WTC11 (cell line): ENCODE measurements around the gene RIOK1. TPM values are rescaled to one million over a fixed set of nuclear protein-coding genes. Genes with fewer than 3 reads are reported as not detected.
A peak's percentile ranks its signal among the peaks of the same experiment; 100 is the strongest.

ENCODE experiments used
- ATAC-seq: fragments of 200-7000 bp; cut with Tn5 transposase; 2 replicates; pipeline ENCODE4 v1.10.0; 2021; ENCODE audit warnings: mild to moderate bottlenecking, moderate library complexity
- CTCF ChIA-PET: fragments of 300-600 bp; sonication (Branson Sonifier 250); formaldehyde crosslinking; loops from one replicate; lab custom pipeline; 2021; ENCODE audit warnings: antibody characterized with exemption; lab: Charles Lee
- POLR2A ChIA-PET: fragments of 350-600 bp; sonication (Branson Sonifier 250); formaldehyde crosslinking; loops from one replicate; lab custom pipeline; 2021; ENCODE audit warnings: antibody characterized with exemption; lab: Charles Lee
- DNase-seq: peaks from one replicate; pipeline ENCODE4 v3.0.0; 2021; ENCODE audit warnings: low spot score
- H3K27ac Mint-ChIP-seq: 2 replicates; pipeline ENCODE4 v1.8.0; 2021; ENCODE audit warnings: mixed read lengths
- H3K27me3 Mint-ChIP-seq: 2 replicates; pipeline ENCODE4 v1.8.0; 2021; ENCODE audit warnings: low read depth, mild to moderate bottlenecking, moderate library complexity, mixed read lengths
- H3K36me3 Mint-ChIP-seq: 2 replicates; pipeline ENCODE4 v1.8.0; 2021; ENCODE audit warnings: mixed read lengths
- H3K4me1 Mint-ChIP-seq: 2 replicates; pipeline ENCODE4 v1.8.0; 2022; ENCODE audit warnings: mixed read lengths
- H3K4me3 Mint-ChIP-seq: 2 replicates; pipeline ENCODE4 v1.8.0; 2021; ENCODE audit warnings: mild to moderate bottlenecking, moderate library complexity, mixed read lengths
- H3K9me3 Mint-ChIP-seq: 2 replicates; pipeline ENCODE4 v1.8.0; 2021; ENCODE audit warnings: mixed read lengths
- ATF1 ChIP-seq: sonication (generic); formaldehyde crosslinking; IDR thresholded peaks from 2 replicates; pipeline ENCODE4 v1.8.1; 2023; ENCODE audit warnings: mild to moderate bottlenecking, moderate library complexity, missing genetic modification reagents
- CTCF ChIP-seq: fragments of 200-600 bp; IDR thresholded peaks from 2 replicates; pipeline ENCODE4 v1.8.0; 2022; ENCODE audit warnings: antibody characterized with exemption
- EMX1 ChIP-seq: fragments of 250-450 bp; sonication (Bioruptor Pico); IDR thresholded peaks from 2 replicates; pipeline ENCODE4 v1.8.0; 2021; ENCODE audit warnings: mild to moderate bottlenecking
- ESRRA ChIP-seq: sonication (generic); formaldehyde crosslinking; IDR thresholded peaks from 2 replicates; pipeline ENCODE4 v1.8.1; 2022; ENCODE audit warnings: mild to moderate bottlenecking, missing genetic modification reagents, borderline replicate concordance
- FOXP1 ChIP-seq: sonication (generic); formaldehyde crosslinking; IDR thresholded peaks from 2 replicates; pipeline ENCODE4 v1.8.0; 2022; ENCODE audit warnings: missing genetic modification reagents, mild to moderate bottlenecking, moderate library complexity, borderline replicate concordance
- GABPB1 ChIP-seq: sonication (generic); formaldehyde crosslinking; IDR thresholded peaks from 2 replicates; pipeline ENCODE4 v1.8.1; 2023; ENCODE audit warnings: mild to moderate bottlenecking, missing genetic modification reagents
- IRF2 ChIP-seq: sonication (generic); formaldehyde crosslinking; IDR thresholded peaks from 2 replicates; pipeline ENCODE4 v1.8.0; 2022; ENCODE audit warnings: low read depth, missing genetic modification reagents, borderline replicate concordance
- JAZF1 ChIP-seq: fragments of 250-450 bp; sonication (Bioruptor Pico); IDR thresholded peaks from 2 replicates; pipeline ENCODE4 v1.9.0; 2021; ENCODE audit warnings: moderate library complexity, mild to moderate bottlenecking, inconsistent platforms
- MAX ChIP-seq: sonication (generic); formaldehyde crosslinking; IDR thresholded peaks from 2 replicates; pipeline ENCODE4 v1.8.0; 2022; ENCODE audit warnings: mild to moderate bottlenecking, missing genetic modification reagents
- MXD4 ChIP-seq: fragments of 250-450 bp; sonication (Bioruptor Pico); IDR thresholded peaks from 2 replicates; pipeline ENCODE4 v1.8.0; 2021; ENCODE audit warnings: mild to moderate bottlenecking, moderate library complexity, borderline replicate concordance
- NFYB ChIP-seq: sonication (generic); formaldehyde crosslinking; conservative IDR thresholded peaks from 2 replicates; pipeline ENCODE4 v1.8.0; 2022; ENCODE audit warnings: low read depth, missing genetic modification reagents
- PRRX2 ChIP-seq: fragments of 250-450 bp; sonication (Bioruptor Pico); IDR thresholded peaks from 2 replicates; pipeline ENCODE4 v1.8.0; 2021; ENCODE audit warnings: mild to moderate bottlenecking
- RORB ChIP-seq: fragments of 250-450 bp; sonication (Bioruptor Pico); IDR thresholded peaks from 2 replicates; pipeline ENCODE4 v1.9.0; 2021; ENCODE audit warnings: mild to moderate bottlenecking
- SMAD4 ChIP-seq: sonication (generic); formaldehyde crosslinking; IDR thresholded peaks from 2 replicates; pipeline ENCODE4 v1.8.0; 2022; ENCODE audit warnings: mild to moderate bottlenecking, missing genetic modification reagents
- ZMAT4 ChIP-seq: fragments of 250-450 bp; sonication (Bioruptor Pico); IDR thresholded peaks from 2 replicates; pipeline ENCODE4 v1.9.0; 2021; ENCODE audit warnings: mild to moderate bottlenecking
- ZNF219 ChIP-seq: sonication (generic); formaldehyde crosslinking; IDR thresholded peaks from 2 replicates; pipeline ENCODE4 v1.8.0; 2023; ENCODE audit warnings: missing genetic modification reagents, mild to moderate bottlenecking, borderline replicate concordance
- ZNF232 ChIP-seq: sonication (generic); formaldehyde crosslinking; IDR thresholded peaks from 2 replicates; pipeline ENCODE4 v1.8.0; 2022; ENCODE audit warnings: mild to moderate bottlenecking, missing genetic modification reagents
- ZNF317 ChIP-seq: sonication (generic); formaldehyde crosslinking; IDR thresholded peaks from 2 replicates; pipeline ENCODE4 v1.8.1; 2023; ENCODE audit warnings: low read depth, mild to moderate bottlenecking, moderate library complexity, missing genetic modification reagents, borderline replicate concordance
- total RNA-seq: library from RNA; stranded (reverse); gene quantifications from 3 replicates; pipeline ENCODE4 v1.2.3, GENCODE V29; 2021
- TF ChIP-seq, protein P1 (sequence below): fragments of 250-450 bp; sonication (Bioruptor Pico); IDR thresholded peaks from 2 replicates; pipeline ENCODE4 v1.9.0; 2021; ENCODE audit warnings: moderate library complexity, mild to moderate bottlenecking, inconsistent platforms, borderline replicate concordance
- TF ChIP-seq, protein P2 (sequence below): sonication (generic); formaldehyde crosslinking; IDR thresholded peaks from 2 replicates; pipeline ENCODE4 v1.8.0; 2022; ENCODE audit warnings: mild to moderate bottlenecking, missing genetic modification reagents
- TF ChIP-seq, protein P3 (sequence below): fragments of 250-450 bp; sonication (Bioruptor Pico); IDR thresholded peaks from 2 replicates; pipeline ENCODE4 v1.8.0; 2021; ENCODE audit warnings: mild to moderate bottlenecking
- TF ChIP-seq, protein P4 (sequence below): fragments of 250-450 bp; sonication (Bioruptor Pico); IDR thresholded peaks from 2 replicates; pipeline ENCODE4 v2.1.2; 2022; ENCODE audit warnings: mild to moderate bottlenecking, moderate library complexity
- TF ChIP-seq, protein P5 (sequence below): sonication (generic); formaldehyde crosslinking; IDR thresholded peaks from 2 replicates; pipeline ENCODE4 v1.8.1; 2022; ENCODE audit warnings: missing genetic modification reagents, borderline replicate concordance
- TF ChIP-seq, protein P6 (sequence below): sonication (generic); formaldehyde crosslinking; IDR thresholded peaks from 2 replicates; pipeline ENCODE4 v1.8.0; 2023; ENCODE audit warnings: mild to moderate bottlenecking, missing genetic modification reagents

Gene RIOK1
- total RNA-seq, 1 experiment from 2014 or later = 25.6 TPM

DNA sequence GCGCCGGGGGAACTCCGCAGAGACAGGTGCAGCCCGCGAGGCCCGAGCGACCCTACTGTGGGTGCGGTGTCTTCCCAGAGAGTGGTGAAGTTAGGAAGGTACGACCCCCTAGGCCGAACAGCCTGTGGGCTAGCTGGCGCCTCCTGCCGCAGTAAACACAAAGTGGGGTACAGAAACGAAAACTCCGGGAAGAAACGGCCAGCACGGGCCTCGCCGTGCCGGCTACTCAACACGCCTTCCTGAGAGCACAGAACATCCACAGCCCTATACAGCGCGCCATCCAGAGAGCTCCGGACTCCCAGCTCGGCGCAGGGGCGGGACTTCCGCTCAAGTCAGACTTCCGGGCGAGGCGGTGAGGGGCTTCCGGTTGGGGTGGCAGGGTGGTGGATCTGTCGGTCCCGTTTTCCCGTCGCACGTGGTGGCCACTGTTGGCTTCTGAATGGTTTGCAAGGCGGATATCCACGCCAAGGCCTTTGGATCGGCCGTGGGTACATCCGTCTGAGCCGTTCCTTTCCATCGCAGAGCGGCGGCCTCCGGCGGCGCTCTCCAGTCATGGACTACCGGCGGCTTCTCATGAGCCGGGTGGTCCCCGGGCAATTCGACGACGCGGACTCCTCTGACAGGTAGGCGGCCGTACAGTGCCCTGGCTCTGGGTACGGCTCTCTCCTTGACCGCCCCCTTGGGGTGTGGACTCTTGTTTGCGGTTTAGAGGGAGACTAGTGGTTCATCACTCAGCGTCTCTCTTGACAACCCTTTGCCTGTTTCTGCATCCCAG lies at the start of gene RIOK1, which contains the start of gene CAGE1 (continued):
- TF ChIP-seq, protein P1, sequence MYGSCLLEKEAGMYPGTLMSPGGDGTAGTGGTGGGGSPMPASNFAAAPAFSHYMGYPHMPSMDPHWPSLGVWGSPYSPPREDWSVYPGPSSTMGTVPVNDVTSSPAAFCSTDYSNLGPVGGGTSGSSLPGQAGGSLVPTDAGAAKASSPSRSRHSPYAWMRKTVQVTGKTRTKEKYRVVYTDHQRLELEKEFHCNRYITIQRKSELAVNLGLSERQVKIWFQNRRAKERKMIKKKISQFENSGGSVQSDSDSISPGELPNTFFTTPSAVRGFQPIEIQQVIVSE = no peak
- TF ChIP-seq, protein P2, sequence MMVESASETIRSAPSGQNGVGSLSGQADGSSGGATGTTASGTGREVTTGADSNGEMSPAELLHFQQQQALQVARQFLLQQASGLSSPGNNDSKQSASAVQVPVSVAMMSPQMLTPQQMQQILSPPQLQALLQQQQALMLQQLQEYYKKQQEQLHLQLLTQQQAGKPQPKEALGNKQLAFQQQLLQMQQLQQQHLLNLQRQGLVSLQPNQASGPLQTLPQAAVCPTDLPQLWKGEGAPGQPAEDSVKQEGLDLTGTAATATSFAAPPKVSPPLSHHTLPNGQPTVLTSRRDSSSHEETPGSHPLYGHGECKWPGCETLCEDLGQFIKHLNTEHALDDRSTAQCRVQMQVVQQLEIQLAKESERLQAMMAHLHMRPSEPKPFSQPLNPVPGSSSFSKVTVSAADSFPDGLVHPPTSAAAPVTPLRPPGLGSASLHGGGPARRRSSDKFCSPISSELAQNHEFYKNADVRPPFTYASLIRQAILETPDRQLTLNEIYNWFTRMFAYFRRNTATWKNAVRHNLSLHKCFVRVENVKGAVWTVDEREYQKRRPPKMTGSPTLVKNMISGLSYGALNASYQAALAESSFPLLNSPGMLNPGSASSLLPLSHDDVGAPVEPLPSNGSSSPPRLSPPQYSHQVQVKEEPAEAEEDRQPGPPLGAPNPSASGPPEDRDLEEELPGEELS (CRISPR knock-in tag) = 0 out of 2 replicates have a peak, but pooled peaks have one; percentile 60
- no peak for TF ChIP-seq EMX1 (CRISPR knock-in tag)
- TF ChIP-seq JAZF1 (CRISPR knock-in tag) = no peak
- no peak for TF ChIP-seq PRRX2 (CRISPR knock-in tag)
- peak; percentile 75 for TF ChIP-seq FOXP1
- TF ChIP-seq, protein P3, sequence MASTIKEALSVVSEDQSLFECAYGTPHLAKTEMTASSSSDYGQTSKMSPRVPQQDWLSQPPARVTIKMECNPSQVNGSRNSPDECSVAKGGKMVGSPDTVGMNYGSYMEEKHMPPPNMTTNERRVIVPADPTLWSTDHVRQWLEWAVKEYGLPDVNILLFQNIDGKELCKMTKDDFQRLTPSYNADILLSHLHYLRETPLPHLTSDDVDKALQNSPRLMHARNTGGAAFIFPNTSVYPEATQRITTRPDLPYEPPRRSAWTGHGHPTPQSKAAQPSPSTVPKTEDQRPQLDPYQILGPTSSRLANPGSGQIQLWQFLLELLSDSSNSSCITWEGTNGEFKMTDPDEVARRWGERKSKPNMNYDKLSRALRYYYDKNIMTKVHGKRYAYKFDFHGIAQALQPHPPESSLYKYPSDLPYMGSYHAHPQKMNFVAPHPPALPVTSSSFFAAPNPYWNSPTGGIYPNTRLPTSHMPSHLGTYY (CRISPR knock-in tag) = no peak
- TF ChIP-seq, protein P4, sequence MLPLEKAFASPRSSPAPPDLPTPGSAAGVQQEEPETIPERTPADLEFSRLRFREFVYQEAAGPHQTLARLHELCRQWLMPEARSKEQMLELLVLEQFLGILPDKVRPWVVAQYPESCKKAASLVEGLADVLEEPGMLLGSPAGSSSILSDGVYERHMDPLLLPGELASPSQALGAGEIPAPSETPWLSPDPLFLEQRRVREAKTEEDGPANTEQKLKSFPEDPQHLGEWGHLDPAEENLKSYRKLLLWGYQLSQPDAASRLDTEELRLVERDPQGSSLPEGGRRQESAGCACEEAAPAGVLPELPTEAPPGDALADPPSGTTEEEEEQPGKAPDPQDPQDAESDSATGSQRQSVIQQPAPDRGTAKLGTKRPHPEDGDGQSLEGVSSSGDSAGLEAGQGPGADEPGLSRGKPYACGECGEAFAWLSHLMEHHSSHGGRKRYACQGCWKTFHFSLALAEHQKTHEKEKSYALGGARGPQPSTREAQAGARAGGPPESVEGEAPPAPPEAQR (CRISPR knock-in tag) = no peak
- no peak for TF ChIP-seq SMAD4 (CRISPR knock-in tag)
- TF ChIP-seq ZMAT4 = no peak
- no peak for TF ChIP-seq RORB
- TF ChIP-seq IRF2 (CRISPR knock-in tag) = no peak
- peak; percentile 97 for TF ChIP-seq MAX (CRISPR knock-in tag)
- TF ChIP-seq, protein P5, sequence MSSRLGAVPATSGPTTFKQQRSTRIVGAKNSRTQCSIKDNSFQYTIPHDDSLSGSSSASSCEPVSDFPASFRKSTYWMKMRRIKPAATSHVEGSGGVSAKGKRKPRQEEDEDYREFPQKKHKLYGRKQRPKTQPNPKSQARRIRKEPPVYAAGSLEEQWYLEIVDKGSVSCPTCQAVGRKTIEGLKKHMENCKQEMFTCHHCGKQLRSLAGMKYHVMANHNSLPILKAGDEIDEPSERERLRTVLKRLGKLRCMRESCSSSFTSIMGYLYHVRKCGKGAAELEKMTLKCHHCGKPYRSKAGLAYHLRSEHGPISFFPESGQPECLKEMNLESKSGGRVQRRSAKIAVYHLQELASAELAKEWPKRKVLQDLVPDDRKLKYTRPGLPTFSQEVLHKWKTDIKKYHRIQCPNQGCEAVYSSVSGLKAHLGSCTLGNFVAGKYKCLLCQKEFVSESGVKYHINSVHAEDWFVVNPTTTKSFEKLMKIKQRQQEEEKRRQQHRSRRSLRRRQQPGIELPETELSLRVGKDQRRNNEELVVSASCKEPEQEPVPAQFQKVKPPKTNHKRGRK (CRISPR knock-in tag) = no peak
- peak; percentile 15; the same call in 1 of the 2 replicates for TF ChIP-seq ZNF232

DNA sequence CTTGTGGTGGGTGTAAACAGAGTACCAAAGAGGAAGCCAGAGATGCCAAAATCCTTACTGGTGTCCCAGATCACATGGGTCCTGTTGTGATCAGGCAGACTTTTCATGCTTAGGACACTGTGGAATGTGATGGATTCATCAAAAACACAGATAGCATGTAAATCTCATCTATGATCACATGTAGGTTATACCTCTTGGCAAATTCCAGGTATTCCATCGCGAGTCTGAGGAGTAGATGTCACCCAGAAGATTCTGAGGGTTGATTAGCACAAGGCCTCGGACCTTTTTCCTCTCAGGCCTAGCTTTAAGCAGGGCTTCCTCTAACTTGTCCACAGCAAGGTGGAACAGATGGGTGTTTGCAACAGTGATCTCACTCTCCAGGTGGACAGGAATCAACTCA lies 48.3 kb upstream of the RIOK1 start:
- H3K9me3 Mint-ChIP-seq = peaks cover 5% of the 10 kb centered on the region
- DNase-seq (no peak), ATAC-seq (no peak)
- H3K27ac Mint-ChIP-seq = no peak overlapping the region
- ChIA-PET POLR2A (interaction anchor here (1.4 kb wide), 1 partner anchor 49 kb away, joined by 4 read pairs; the partner anchor contains the start of genes CAGE1 and RIOK1), CTCF (interaction anchor here (1.1 kb wide), 1 partner anchor 9 kb away, joined by 4 read pairs; no protein-coding TSS in a partner anchor)
- no peaks in the 10 kb centered on the region for H3K36me3 Mint-ChIP-seq
- H3K27me3 Mint-ChIP-seq = no peaks in the 10 kb centered on the region; the same call in 1 of the 2 replicates
- no peak overlapping the region for H3K4me3 Mint-ChIP-seq
- peaks cover 3% of the 10 kb centered on the region for H3K4me1 Mint-ChIP-seq
- TF ChIP-seq EMX1 (CRISPR knock-in tag) (no peak), ZNF317 (CRISPR knock-in tag) (no peak), CTCF (no peak), ATF1 (CRISPR knock-in tag) (no peak), ESRRA (CRISPR knock-in tag) (no peak), GABPB1 (no peak), NFYB (CRISPR knock-in tag) (no peak), MXD4 (no peak), ZNF219 (CRISPR knock-in tag) (no peak)
- TF ChIP-seq, protein P6, sequence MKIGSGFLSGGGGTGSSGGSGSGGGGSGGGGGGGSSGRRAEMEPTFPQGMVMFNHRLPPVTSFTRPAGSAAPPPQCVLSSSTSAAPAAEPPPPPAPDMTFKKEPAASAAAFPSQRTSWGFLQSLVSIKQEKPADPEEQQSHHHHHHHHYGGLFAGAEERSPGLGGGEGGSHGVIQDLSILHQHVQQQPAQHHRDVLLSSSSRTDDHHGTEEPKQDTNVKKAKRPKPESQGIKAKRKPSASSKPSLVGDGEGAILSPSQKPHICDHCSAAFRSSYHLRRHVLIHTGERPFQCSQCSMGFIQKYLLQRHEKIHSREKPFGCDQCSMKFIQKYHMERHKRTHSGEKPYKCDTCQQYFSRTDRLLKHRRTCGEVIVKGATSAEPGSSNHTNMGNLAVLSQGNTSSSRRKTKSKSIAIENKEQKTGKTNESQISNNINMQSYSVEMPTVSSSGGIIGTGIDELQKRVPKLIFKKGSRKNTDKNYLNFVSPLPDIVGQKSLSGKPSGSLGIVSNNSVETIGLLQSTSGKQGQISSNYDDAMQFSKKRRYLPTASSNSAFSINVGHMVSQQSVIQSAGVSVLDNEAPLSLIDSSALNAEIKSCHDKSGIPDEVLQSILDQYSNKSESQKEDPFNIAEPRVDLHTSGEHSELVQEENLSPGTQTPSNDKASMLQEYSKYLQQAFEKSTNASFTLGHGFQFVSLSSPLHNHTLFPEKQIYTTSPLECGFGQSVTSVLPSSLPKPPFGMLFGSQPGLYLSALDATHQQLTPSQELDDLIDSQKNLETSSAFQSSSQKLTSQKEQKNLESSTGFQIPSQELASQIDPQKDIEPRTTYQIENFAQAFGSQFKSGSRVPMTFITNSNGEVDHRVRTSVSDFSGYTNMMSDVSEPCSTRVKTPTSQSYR (CRISPR knock-in tag) = no peak
